ENCODE measurements around the gene BRIP1.

GRCh38 chr17:61646482-61646881, 216.8 kb downstream of the BRIP1 start:
- TF ChIP-seq EZH2 (IDR thresholded peaks at IDR 0.05; ENCODE audit: low read length, missing control alignments) (no peak), CTCF (conservative IDR thresholded peaks at IDR 0.05 in 1 of 2, IDR thresholded peaks at IDR 0.05 in 1 of 2; ENCODE audit: low read depth in 1 of 2, low read length in 2 of 2) (no peak)
